H9 (cell line): ENCODE results near the gene AMBRA1. TPM values are rescaled to one million over a fixed set of nuclear protein-coding genes. Genes with fewer than 3 reads are reported as not detected.

ENCODE experiments used
- DNase-seq: peaks from one replicate; pipeline ENCODE4 v3.0.0-alpha.2; 2017
- H2AFZ ChIP-seq: one replicate; pipeline ENCODE4 v1.6.1; 2013; ENCODE audit warnings: mild to moderate bottlenecking, low read length, control low read depth, moderate library complexity
- H2AK5ac ChIP-seq: 2 replicates; pipeline ENCODE4 v1.6.1; 2013; ENCODE audit warnings: low read length, control low read depth, mixed read lengths; ENCODE audit not compliant: insufficient read length
- H2BK120ac ChIP-seq: one replicate; pipeline ENCODE4 v1.6.1; 2013; ENCODE audit warnings: low read depth, mild to moderate bottlenecking, low read length, control low read depth, inconsistent platforms; ENCODE audit not compliant: poor library complexity, severe bottlenecking
- H2BK12ac ChIP-seq: 2 replicates; pipeline ENCODE4 v1.6.1; 2013; ENCODE audit warnings: low read length, control low read depth, mixed read lengths, low read depth; ENCODE audit not compliant: insufficient read length
- H2BK15ac ChIP-seq: 2 replicates; pipeline ENCODE4 v1.6.1; 2013; ENCODE audit warnings: low read depth, low read length, control low read depth
- H2BK20ac ChIP-seq: one replicate; pipeline ENCODE4 v1.6.1; 2013; ENCODE audit warnings: low read depth, mild to moderate bottlenecking, low read length, control low read depth, inconsistent platforms; ENCODE audit not compliant: poor library complexity, severe bottlenecking
- H2BK5ac ChIP-seq: 2 replicates; pipeline ENCODE4 v1.6.1; 2013; ENCODE audit warnings: low read length, control low read depth, mixed read lengths; ENCODE audit not compliant: insufficient read length
- H3K14ac ChIP-seq: 2 replicates; pipeline ENCODE4 v1.6.1; 2013; ENCODE audit warnings: low read length, control low read depth; ENCODE audit not compliant: insufficient read depth
- H3K18ac ChIP-seq: 2 replicates; pipeline ENCODE4 v1.6.1; 2013; ENCODE audit warnings: low read depth, mild to moderate bottlenecking, mixed read lengths, low read length, control low read depth; ENCODE audit not compliant: insufficient read length
- H3K23ac ChIP-seq: 2 replicates; pipeline ENCODE4 v1.6.1; 2013; ENCODE audit warnings: low read length, control low read depth, mixed read lengths, low read depth; ENCODE audit not compliant: insufficient read length
- H3K23me2 ChIP-seq: 2 replicates; pipeline ENCODE4 v1.6.1; 2013; ENCODE audit warnings: low read depth, mild to moderate bottlenecking, mixed read lengths, low read length, control low read depth; ENCODE audit not compliant: insufficient read length, poor library complexity, severe bottlenecking
- H3K27ac ChIP-seq: 2 replicates; pipeline ENCODE4 v1.5.1; 2013; ENCODE audit warnings: low read length, control low read depth, mixed read lengths, low read depth; ENCODE audit not compliant: insufficient read length
- H3K27me3 ChIP-seq: 2 replicates; pipeline ENCODE4 v1.6.1; 2013; ENCODE audit warnings: low read length, control low read depth, inconsistent platforms; ENCODE audit not compliant: insufficient read depth
- H3K4ac ChIP-seq: 2 replicates; pipeline ENCODE4 v1.6.1; 2013; ENCODE audit warnings: low read depth, mild to moderate bottlenecking, control low read depth, inconsistent platforms, low read length, moderate library complexity
- H3K4me1 ChIP-seq: 2 replicates; pipeline ENCODE4 v1.6.1; 2013; ENCODE audit warnings: low read length, control low read depth, inconsistent platforms; ENCODE audit not compliant: insufficient read depth
- H3K4me2 ChIP-seq: 2 replicates; pipeline ENCODE4 v1.6.1; 2013; ENCODE audit warnings: low read length, control low read depth, mixed read lengths; ENCODE audit not compliant: insufficient read length, insufficient read depth
- H3K56ac ChIP-seq: 2 replicates; pipeline ENCODE4 v1.6.1; 2013; ENCODE audit warnings: low read depth, mild to moderate bottlenecking, mixed read lengths, low read length, control low read depth; ENCODE audit not compliant: insufficient read length
- H3K79me1 ChIP-seq: 2 replicates; pipeline ENCODE4 v1.6.1; 2013; ENCODE audit warnings: low read depth, mild to moderate bottlenecking, moderate library complexity, low read length, control low read depth, inconsistent platforms; ENCODE audit not compliant: insufficient read depth, poor library complexity, severe bottlenecking
- H3K79me2 ChIP-seq: 2 replicates; pipeline ENCODE4 v1.6.1; 2013; ENCODE audit warnings: low read length, control low read depth, inconsistent platforms; ENCODE audit not compliant: insufficient read depth
- H3K9ac ChIP-seq: 2 replicates; pipeline ENCODE4 v1.6.1; 2013; ENCODE audit warnings: low read length, control low read depth, mixed read lengths; ENCODE audit not compliant: insufficient read length; ENCODE audit errors: extremely low read depth
- H3K9me3 ChIP-seq: one replicate; pipeline ENCODE4 v1.6.1; 2013; ENCODE audit warnings: low read depth, low read length, inconsistent platforms; ENCODE audit not compliant: control insufficient read depth
- H3T11ph ChIP-seq: one replicate; pipeline ENCODE4 v1.6.1; 2013; ENCODE audit warnings: mild to moderate bottlenecking, low read length, control low read depth, inconsistent platforms
- H4K20me1 ChIP-seq: one replicate; pipeline ENCODE4 v1.6.1; 2013; ENCODE audit not compliant: control insufficient read depth, insufficient read length, insufficient read depth
- H4K5ac ChIP-seq: 2 replicates; pipeline ENCODE4 v1.6.1; 2013; ENCODE audit warnings: low read depth, mild to moderate bottlenecking, mixed read lengths, low read length, control low read depth; ENCODE audit not compliant: insufficient read length
- H4K8ac ChIP-seq: replicated peaks from 2 replicates; pipeline ENCODE4 v1.6.1; 2013; ENCODE audit warnings: low read length, control low read depth, mixed read lengths, low read depth; ENCODE audit not compliant: insufficient read length
- H4K91ac ChIP-seq: 2 replicates; pipeline ENCODE4 v1.6.1; 2013; ENCODE audit warnings: low read depth, mild to moderate bottlenecking, moderate library complexity, mixed read lengths, low read length, control low read depth; ENCODE audit not compliant: insufficient read length
- H3K27ac Mint-ChIP-seq, 3 experiments: 2 replicates in 2 of 3; 3 replicates in 1 of 3; pipeline ENCODE4 v1.8.0; 2020 to 2021; ENCODE audit warnings: mixed read lengths in 3 of 3, mild to moderate bottlenecking in 1 of 3, moderate library complexity in 1 of 3
- H3K27me3 Mint-ChIP-seq: 2 replicates; pipeline ENCODE4 v1.8.0; 2021; ENCODE audit warnings: low read depth, mild to moderate bottlenecking, moderate library complexity, mixed read lengths
- H3K36me3 Mint-ChIP-seq, 3 experiments: 2 replicates in 2 of 3; 3 replicates in 1 of 3; pipeline ENCODE4 v1.8.0; 2020 to 2021; ENCODE audit warnings: low read depth in 3 of 3, mixed read lengths in 3 of 3; ENCODE audit not compliant: insufficient read depth in 1 of 3
- H3K4me1 Mint-ChIP-seq, 2 experiments: 2 replicates each; pipeline ENCODE4 v1.8.0; 2020; ENCODE audit warnings: mixed read lengths in 2 of 2
- H3K4me3 Mint-ChIP-seq, 2 experiments: 2 replicates in 1 of 2; 3 replicates in 1 of 2; pipeline ENCODE4 v1.8.0; 2020 to 2021; ENCODE audit warnings: mild to moderate bottlenecking in 2 of 2, mixed read lengths in 2 of 2, moderate library complexity in 1 of 2
- H3K9me3 Mint-ChIP-seq, 2 experiments: 2 replicates in 1 of 2; 3 replicates in 1 of 2; pipeline ENCODE4 v1.8.0; 2020; ENCODE audit warnings: mild to moderate bottlenecking in 2 of 2, mixed read lengths in 2 of 2, moderate library complexity in 1 of 2
- CTCF ChIP-seq: fragments of 200-600 bp; sonication (generic); conservative IDR thresholded peaks from 3 replicates; pipeline ENCODE4 v1.8.0; 2021; ENCODE audit warnings: antibody characterized with exemption, mild to moderate bottlenecking
- WGBS: extraction: QIAGEN DNeasy Blood & Tissue Kit; methylation state at CpG from one replicate; pipeline ENCODE4 v1.1.7; 2013; ENCODE audit warnings: missing lambda C conversion rate, low lambda C conversion rate, mixed read lengths; ENCODE audit not compliant: insufficient read length; ENCODE audit errors: extremely low coverage; 5-methylcytosine and 5-hydroxymethylcytosine counted together
- total RNA-seq: library from RNA; stranded (reverse); gene quantifications from 2 replicates; pipeline ENCODE4 v1.2.1, GENCODE V29; 2021

AMBRA1 gene
- total RNA-seq, 1 experiment from 2014 or later = 37.5 TPM

GRCh38 chr11:46437122-46437689 lies 156.6 kb downstream of the AMBRA1 start:
- Histone ChIP-seq H3T11ph (no peak overlapping the region), H3K9me3 (no peaks in the 10 kb centered on the region), H4K20me1 (no peaks in the 10 kb centered on the region), H3K9ac (no peak overlapping the region), H3K18ac (no peak overlapping the region), H2BK12ac (no peak overlapping the region), H3K23me2 (no peaks in the 10 kb centered on the region), H4K91ac (no peak overlapping the region), H3K4me1 (peaks cover 19% of the 10 kb centered on the region), H2BK5ac (no peak overlapping the region), H3K27me3 (no peaks in the 10 kb centered on the region), H4K5ac (no peak overlapping the region), H3K27ac (no peak overlapping the region), H3K23ac (no peak overlapping the region), H4K8ac (no peak overlapping the region), H3K79me2 (no peaks in the 10 kb centered on the region), H3K14ac (no peak overlapping the region), H2BK120ac (no peak overlapping the region), H2AK5ac (no peak overlapping the region), H2AFZ (no peak overlapping the region), H2BK15ac (no peak overlapping the region), H2BK20ac (no peak overlapping the region), H3K79me1 (no peaks in the 10 kb centered on the region), H3K4me2 (no peak overlapping the region), H3K56ac (no peak overlapping the region), H3K4ac (no peak overlapping the region)
- H3K27ac Mint-ChIP-seq = no peak overlapping the region
- no peak overlapping the region for H3K4me3 Mint-ChIP-seq
- no peaks in the 10 kb centered on the region for H3K9me3 Mint-ChIP-seq
- no peaks in the 10 kb centered on the region for H3K27me3 Mint-ChIP-seq
- H3K4me1 Mint-ChIP-seq = peaks cover 42 to 45% of the 10 kb centered on the region in 2 experiments
- no CpG with 5 or more reads among the region's 6 CpGs for WGBS
- TF ChIP-seq CTCF = no peak
- H3K36me3 Mint-ChIP-seq = peaks cover 16 to 34% (median 25%) of the 10 kb centered on the region in 3 experiments; a peak in 6 of 7 replicates
- DNase-seq = no peak
